ENCODE data around the gene HOXB4. TPM values are rescaled to one million over a fixed set of nuclear protein-coding genes. Genes with fewer than 3 reads are reported as not detected.

HOXB4 gene
- total RNA-seq, 1 experiment from 2014 or later: 0.45 TPM

DNA sequence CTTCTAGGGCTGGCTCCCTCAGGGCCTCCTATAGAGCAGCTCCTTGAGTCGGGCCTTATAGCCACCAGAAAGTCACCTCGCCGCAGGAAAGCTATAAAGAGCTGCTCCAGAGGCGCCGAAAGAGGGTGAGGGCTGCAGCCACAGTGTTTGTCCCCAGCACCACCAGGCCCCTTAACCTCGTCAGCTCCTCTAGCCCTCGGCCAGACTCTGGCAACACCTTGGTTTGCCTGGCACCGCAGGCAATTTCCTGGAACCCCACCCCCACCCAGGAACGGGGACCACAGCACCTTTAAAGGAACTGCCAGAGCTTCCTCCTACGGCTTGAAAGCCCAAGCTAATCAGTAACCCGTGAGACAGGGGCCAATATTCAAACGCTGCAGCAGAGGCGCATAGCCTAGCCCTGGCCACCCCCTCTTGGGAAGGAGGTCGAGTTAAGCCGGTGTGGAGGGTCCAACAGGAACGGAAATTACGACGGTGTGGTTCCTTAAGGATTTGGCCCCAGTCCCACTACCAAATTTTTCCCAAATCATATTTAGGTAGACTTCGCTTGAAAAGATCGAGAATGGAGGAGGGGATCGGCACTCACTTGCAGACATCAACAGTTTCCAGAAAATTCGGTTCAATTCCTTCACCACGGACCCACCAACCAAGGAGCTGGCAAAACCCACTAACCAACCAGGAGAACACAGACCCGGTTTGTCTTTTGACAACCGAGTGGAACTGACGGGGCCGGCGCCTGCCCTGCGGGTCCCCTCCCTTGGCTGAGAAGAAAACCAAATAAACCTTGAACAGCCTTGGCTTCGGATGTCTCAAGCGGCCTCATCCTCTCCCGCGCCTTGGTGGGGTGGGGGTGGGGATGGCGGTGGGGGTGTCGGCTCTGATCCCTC is 23.6 kb upstream of the HOXB4 start:
- DNase-seq (ENCODE audit: low spot score): no peak

DNA sequence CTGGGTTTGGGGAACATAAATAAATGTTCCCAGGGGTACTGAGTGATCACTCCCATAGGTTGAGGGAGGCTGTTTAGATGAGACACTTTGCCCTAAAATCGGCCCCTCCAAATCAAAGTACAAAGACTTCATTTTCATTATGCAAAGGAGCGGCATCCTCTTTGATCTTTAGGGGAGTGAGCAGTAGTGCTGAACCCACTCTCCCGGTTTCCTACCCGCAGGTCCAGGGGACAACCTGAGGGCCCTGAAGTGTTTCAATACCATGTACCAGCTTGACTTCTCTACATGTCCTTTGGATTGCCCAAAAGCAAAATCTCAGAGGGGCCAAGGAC is 23.0 kb upstream of the HOXB4 start:
- DNase-seq (ENCODE audit: low spot score): no peak

DNA sequence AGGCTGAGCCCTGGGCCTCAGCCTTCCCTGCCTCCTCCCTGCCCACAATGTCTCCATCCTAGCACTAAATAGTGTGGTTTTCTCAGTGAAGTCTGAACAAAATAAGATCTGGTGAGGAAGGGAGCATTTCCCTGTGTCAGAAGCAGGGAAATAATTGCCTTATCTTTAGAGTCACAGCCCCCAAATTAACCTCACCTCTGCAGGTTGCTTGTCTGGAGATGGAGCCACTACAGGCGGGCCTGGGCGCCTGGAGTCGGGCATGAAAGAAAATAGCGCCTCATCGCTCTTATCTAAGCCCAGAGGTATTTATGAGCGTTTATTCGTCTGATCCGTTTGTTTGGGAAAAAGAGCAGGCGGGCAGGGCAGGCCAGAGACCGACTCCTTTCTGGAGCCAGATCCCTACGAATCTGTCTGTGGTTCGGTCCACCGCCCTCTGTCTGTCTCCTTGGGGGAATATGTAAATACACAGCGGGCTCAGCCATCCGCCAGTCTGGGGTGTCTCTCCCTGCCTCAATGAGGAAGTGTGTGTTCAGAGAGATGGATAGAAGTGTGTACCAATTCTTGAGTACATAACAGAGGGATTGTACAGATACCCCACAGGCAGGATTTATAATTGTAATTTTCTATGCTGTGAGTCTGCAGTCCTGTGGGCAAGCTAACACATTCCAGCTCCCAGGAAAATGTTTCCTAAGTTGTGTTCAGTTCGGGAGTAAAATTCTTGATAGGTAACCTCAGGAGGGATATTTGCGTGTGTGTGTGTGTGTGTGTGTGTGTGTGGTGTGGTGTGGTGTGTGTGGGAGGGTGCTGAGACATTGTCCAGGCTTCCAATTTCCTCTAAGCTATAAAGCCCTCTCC is 22.3 kb upstream of the HOXB4 start:
- peak; percentile 34 for DNase-seq (ENCODE audit: low spot score)

DNA sequence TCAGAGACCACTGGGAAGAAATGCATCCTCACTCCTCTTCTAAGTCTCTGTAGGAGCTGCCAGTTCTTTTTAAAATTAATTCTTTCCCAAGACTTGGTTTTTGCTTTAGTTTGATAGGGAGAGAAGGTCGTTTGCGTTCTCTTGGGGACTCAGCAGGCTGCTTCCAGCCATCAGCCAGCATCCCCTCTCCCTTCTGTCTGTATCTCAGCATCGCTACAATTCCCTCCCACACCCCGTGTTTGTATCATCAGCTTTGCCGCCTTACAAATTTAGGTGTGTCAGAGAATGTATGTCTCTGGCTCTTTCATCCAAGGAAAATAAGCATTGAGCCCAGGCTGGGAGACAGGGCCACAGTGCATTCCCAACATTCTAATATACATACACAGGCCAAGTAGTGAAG is 21.2 kb upstream of the HOXB4 start:
- no peak for DNase-seq (ENCODE audit: low spot score)

- DNase-seq (ENCODE audit: low spot score): no peak
Measured at GRCh38 chr17:48598736-48599135, 20.6 kb upstream of the HOXB4 start.

- DNase-seq (ENCODE audit: low spot score): peak; percentile 34
Measured at GRCh38 chr17:48597778-48598631, 19.9 kb upstream of the HOXB4 start.

DNA sequence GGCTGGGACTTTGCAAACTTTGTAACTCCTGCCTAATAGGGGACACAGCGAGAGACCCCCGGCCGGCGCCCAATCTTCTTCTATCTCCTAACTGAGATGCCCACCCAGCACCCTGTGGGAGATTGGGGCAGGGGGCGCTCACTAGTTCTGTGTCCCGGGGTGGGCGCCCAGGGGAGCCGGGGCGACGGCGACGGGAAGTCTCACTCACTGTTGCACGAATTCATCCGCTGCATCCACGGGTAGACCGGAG is 19.3 kb upstream of the HOXB4 start:
- DNase-seq (ENCODE audit: low spot score): no peak

- no peak for DNase-seq (ENCODE audit: low spot score)
Measured at GRCh38 chr17:48596735-48597527, 18.8 kb upstream of the HOXB4 start.

GRCh38 chr17:48596000-48596734 is 18.0 kb upstream of the HOXB4 start:
- DNase-seq (ENCODE audit: low spot score): no peak

- no peak for DNase-seq (ENCODE audit: low spot score)
Measured at GRCh38 chr17:48595278-48595999, 17.3 kb upstream of the HOXB4 start.

- DNase-seq (ENCODE audit: low spot score): no peak
Measured at GRCh38 chr17:48594538-48595277, 16.6 kb upstream of the HOXB4 start.

DNA sequence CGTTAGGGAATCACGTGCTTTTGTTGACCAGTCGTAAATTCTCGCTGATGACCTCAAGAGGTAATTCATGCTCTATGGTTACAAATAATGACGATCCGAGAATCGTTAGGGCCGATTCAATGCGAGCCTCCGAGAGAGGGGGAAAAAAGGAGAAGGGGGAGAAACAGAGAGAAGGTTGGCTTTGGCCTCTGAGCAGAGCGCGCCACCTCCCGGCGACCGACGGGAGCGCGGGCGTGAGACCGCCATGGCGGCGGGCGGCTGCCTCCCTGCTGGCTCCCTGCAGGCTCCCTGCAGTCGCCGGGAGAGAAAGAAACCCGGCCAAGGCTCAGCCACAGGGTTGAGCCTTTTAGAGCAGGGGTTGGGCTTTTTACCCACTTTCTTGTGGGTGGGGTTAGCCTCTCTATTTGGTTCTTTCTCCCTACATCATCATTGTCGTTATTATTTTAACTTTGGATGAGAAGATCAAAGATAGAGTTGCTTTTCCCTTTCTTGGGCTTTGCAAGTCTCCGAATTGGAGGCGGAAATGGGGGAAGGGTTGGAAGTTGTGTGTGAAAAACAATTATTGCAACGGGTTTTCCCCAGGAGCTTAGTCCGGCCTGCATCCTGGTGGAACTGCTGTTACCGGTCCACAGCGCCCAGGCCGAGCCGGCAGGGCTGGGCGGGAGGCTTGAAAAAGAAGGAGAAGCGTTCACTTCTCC is 15.8 kb upstream of the HOXB4 start:
- DNase-seq (ENCODE audit: low spot score): peak; percentile 65

GRCh38 chr17:48593126-48593829 is 15.1 kb upstream of the HOXB4 start, which contains the start of gene HOXB5:
TSS of gene HOXB5 (minus strand) at chr17:48593779. CDS start at chr17:48593682, 97 bp downstream.
- DNase-seq (ENCODE audit: low spot score): no peak

- no peak for DNase-seq (ENCODE audit: low spot score)
Measured at GRCh38 chr17:48592577-48592976, 14.4 kb upstream of the HOXB4 start.

GRCh38 chr17:48592057-48592514 is 13.9 kb upstream of the HOXB4 start:
- no peak for DNase-seq (ENCODE audit: low spot score)

- DNase-seq (ENCODE audit: low spot score): no peak
Measured at GRCh38 chr17:48591255-48592056, 13.3 kb upstream of the HOXB4 start.

GRCh38 chr17:48590607-48591161 is 12.5 kb upstream of the HOXB4 start:
- no peak for DNase-seq (ENCODE audit: low spot score)

All from H4 (cell line).